Hypothalamus (tissue), 51 donors: ENCODE data around the gene FOSB.
A peak's percentile ranks its signal among the peaks of the same experiment; 100 is the strongest.

Experiments
- DNase-seq, 51 donors: peaks; one replicate each; lab custom pipeline; 2025; lab: John Stamatoyannopoulos, UW

Gene FOSB

GRCh38 chr19:45464274-45464673 is 3.5 kb upstream of the FOSB start:
- DNase-seq: no peak

DNA sequence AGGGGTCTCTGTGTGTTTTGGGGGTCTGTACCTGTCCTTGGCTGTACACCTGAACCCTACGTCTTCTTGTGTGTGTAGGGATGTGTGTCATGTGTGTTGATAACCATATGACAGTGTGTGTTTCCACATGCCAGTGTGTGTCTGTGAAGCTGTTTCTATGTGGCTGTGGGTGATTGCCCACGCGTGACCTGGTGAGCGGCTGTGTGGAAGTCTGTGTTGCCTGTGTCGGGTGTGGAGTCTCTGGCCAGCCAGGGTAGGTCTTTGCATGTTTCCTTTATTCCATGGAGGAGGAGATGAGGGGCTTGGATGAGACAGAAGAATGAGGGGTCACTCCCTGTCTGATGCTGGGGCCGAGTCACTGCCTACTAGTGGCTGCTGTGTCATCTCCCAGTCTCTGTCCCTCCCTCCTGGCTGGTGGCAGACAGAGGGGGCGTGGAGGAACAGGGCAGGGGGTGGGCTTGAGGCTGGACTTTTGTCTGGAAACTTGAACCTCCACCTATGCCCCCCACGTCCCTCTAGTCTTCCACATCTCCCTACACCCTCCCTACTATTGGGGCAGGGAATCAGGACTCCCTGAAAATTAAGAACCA is 2.8 kb upstream of the FOSB start:
- DNase-seq: no peak

DNA sequence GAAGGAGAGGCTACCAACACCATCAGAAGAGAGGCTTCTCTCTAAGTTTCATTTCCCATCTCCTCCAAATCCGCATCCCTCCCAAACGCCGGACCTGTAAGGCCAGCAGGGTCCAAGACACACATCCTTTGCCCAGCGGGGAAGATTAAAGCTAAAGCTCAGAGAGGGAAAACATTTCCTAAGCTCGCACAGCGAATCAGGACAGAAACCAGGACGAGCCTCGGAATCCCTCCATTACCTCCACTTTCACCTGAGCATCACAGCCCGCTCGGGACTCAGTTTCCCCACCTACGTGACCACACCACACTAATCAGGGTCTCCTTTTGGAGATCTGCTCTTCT is 711 bp upstream of the FOSB start:
- DNase-seq: peak in 1 of 51 donors; percentile 48

GRCh38 chr19:45468159-45468651 is 409 bp downstream of the FOSB start:
- DNase-seq: peak in 3 of 51 donors; percentile 34 to 60 (median 58)

GRCh38 chr19:45468803-45469131 is 971 bp downstream of the FOSB start:
- peak in 1 of 51 donors; percentile 46 for DNase-seq

GRCh38 chr19:45469132-45469944 is 1.5 kb downstream of the FOSB start:
- peak; percentile 25 to 92 (median 78) for DNase-seq

GRCh38 chr19:45469945-45470761 is 2.4 kb downstream of the FOSB start:
- DNase-seq: peak in 4 of 51 donors; percentile 38 to 52 (median 48)

DNA sequence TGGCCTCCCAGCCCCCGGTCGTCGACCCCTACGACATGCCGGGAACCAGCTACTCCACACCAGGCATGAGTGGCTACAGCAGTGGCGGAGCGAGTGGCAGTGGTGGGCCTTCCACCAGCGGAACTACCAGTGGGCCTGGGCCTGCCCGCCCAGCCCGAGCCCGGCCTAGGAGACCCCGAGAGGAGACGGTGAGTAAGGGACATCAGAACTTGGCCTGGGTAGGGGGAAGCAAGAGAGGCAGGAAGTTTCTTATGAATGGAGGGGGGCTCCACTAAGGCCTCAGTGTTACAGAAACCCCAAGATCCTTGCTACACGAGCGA is 2.9 kb downstream of the FOSB start:
- DNase-seq: no peak

- DNase-seq: no peak
These were observed 3.5 kb downstream of the FOSB start for GRCh38 chr19:45471111-45471930.

DNA sequence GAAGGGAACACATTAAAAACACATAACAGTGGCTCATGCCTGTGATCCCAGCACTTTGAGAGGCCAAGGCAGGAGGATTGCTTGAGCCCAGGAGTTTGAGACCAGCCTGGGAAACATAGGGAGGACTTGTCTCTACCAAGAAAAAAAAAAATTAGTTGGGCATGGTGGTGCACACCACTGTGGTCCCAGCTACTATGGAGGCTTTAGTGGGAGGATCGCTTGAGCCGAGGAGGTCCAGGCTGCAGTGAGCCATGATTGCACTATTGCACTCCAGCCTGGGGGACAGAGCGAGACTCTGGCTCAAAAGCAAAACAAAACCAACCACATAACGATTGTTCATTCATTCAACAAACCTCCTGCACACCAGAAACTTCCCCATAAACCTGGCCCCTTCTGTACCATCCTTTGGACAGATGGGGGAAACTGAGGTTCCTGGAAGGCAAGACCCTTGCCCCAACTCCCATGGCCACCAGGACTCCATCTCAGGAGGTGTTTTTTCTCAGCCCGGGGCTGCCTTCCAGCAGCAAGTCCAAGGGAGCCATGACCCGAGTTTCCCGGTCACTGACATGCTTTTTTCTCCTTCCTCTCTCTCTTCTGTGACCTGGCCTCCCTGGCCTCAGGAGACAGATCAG is 4.3 kb downstream of the FOSB start:
- DNase-seq: no peak

- DNase-seq: peak in 1 of 51 donors; percentile 13
These were observed 5.0 kb downstream of the FOSB start for GRCh38 chr19:45472563-45473366.

GRCh38 chr19:45473367-45473681 is 5.5 kb downstream of the FOSB start:
- no peak for DNase-seq

DNA sequence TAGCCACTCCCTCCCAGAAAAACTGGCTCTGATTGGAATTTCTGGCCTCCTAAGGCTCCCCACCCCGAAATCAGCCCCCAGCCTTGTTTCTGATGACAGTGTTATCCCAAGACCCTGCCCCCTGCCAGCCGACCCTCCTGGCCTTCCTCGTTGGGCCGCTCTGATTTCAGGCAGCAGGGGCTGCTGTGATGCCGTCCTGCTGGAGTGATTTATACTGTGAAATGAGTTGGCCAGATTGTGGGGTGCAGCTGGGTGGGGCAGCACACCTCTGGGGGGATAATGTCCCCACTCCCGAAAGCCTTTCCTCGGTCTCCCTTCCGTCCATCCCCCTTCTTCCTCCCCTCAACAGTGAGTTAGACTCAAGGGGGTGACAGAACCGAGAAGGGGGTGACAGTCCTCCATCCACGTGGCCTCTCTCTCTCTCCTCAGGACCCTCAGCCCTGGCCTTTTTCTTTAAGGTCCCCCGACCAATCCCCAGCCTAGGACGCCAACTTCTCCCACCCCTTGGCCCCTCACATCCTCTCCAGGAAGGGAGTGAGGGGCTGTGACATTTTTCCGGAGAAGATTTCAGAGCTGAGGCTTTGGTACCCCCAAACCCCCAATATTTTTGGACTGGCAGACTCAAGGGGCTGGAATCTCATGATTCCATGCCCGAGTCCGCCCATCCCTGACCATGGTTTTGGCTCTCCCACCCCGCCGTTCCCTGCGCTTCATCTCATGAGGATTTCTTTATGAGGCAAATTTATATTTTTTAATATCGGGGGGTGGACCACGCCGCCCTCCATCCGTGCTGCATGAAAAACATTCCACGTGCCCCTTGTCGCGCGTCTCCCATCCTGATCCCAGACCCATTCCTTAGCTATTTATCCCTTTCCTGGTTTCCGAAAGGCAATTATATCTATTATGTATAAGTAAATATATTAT is 6.1 kb downstream of the FOSB start:
- DNase-seq: no peak

- no peak for DNase-seq
These were observed 7.1 kb downstream of the FOSB start for GRCh38 chr19:45474606-45475521.

DNA sequence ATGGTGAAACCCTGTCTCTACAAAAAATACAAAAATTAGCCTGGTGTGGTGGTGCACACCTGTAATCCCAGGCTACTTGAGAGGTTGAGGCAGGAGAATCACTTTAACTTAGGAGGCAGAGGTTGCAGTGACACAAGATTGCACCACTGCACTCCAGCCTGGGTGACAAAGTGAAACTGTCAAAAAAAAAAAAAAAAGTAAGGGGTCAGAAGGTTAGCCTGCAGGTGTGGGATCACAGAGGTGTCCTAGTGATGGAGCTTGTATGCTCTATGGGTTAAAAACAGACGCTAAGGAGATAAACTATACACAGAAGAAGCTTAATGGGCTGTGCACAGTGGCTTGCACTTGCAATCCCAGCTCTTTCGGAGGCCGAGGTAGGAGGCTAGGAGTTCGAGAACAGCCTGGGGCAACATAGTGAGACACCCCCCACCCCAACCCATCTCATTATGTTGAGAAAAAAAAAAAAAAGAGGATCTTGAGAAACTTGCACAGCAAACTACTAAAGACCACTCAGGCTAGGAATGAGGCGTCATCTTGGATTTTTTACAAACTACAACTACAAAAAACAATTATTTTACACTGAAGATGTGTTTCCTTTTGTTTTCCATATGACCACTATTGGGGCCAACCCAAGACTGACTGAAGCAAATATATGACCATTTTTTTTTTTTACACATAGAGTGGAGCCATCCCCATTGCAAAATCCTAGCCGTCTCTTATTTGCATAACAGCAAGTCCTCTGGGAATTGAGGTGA is 7.9 kb downstream of the FOSB start:
- no peak for DNase-seq

DNA sequence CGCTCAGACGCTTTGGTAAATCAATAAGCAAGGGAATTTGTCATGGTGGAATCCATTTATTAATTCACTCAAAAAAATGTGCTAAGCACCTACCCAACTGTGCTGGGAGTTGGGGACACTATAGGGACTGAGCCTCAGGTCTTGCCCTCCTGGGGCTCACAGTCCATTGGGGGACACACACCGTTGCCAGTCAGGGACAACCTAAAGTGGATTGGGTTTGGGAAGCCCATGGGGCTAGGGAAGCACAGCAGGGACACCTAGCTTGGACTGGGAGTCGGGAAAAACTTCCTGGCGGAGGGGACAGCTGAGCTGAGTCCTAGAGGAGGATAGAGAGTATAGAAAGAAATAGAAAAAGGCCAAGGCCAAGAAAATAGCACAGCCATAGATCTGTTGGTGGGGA is 8.5 kb downstream of the FOSB start:
- no peak for DNase-seq

DNA sequence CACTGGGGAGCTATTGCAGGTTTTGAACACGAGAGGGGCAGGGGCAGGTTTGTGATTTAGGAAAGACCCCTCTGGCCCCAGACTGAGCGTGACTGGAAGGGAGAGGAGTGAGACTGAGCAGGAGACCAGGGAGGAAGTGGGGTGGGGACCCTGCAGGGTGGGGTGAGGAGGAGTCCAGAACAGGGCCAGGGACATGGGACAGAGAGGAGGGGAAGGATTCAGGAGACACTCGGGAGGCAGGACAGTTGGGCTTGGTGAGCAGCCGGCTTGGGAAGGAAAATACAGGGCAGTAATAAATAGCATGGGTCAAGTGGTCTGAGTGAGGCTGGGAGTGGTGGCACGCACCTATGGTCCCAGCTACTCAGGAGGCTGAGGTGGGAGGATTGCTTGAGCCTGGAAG is 9.4 kb downstream of the FOSB start:
- DNase-seq: no peak
